ENCODE results near the gene KDSR.
A peak's percentile ranks its signal among the peaks of the same experiment; 100 is the strongest.

Gene KDSR

GRCh38 chr18:63320123-63320974, 46.7 kb downstream of the KDSR start:
- peak; percentile 93 for DNase-seq

- peak; percentile 85 for DNase-seq
These were observed 47.5 kb downstream of the KDSR start, which contains the start of gene BCL2 for GRCh38 chr18:63319383-63320122. BCL2 (minus strand) TSS chr18:63319769.

GRCh38 chr18:63318889-63319382, 48.1 kb downstream of the KDSR start:
- no peak for DNase-seq

GRCh38 chr18:63317982-63318888, 48.8 kb downstream of the KDSR start:
- peak; percentile 75 for DNase-seq

- DNase-seq, result no peak
These were observed 49.5 kb downstream of the KDSR start for GRCh38 chr18:63317556-63317946.

GRCh38 chr18:63316612-63317555, 50.1 kb downstream of the KDSR start:
- no peak for DNase-seq

- DNase-seq, result no peak
These were observed 51.1 kb downstream of the KDSR start for GRCh38 chr18:63315876-63316275.

GRCh38 chr18:63315131-63315662, 51.8 kb downstream of the KDSR start:
- DNase-seq, result no peak

- DNase-seq, result no peak
These were observed 52.8 kb downstream of the KDSR start for GRCh38 chr18:63314062-63314790.

GRCh38 chr18:63313396-63313917, 53.5 kb downstream of the KDSR start:
- no peak for DNase-seq

GRCh38 chr18:63312737-63313395, 54.1 kb downstream of the KDSR start:
- no peak for DNase-seq

GRCh38 chr18:63312019-63312409, 55.0 kb downstream of the KDSR start:
- DNase-seq, result no peak

GRCh38 chr18:63311118-63312018, 55.6 kb downstream of the KDSR start:
- DNase-seq, result no peak

- no peak for DNase-seq
These were observed 57.6 kb downstream of the KDSR start for GRCh38 chr18:63309422-63309821.

- peak; percentile 82 for DNase-seq
These were observed 59.3 kb downstream of the KDSR start for GRCh38 chr18:63307551-63308200.

- peak; percentile 58 for DNase-seq
These were observed 60.0 kb downstream of the KDSR start for GRCh38 chr18:63306819-63307550.

- peak; percentile 37 for DNase-seq
These were observed 60.8 kb downstream of the KDSR start for GRCh38 chr18:63306249-63306648.

Data from eye (tissue), 1 donor.